Stimulated activated CD4-positive, alpha-beta T cell treated with anti-CD3 and anti-CD28 coated beads, Interleukin-2, amount 100 ng/mL, for 48 hours (primary cell): ENCODE measurements around the gene MVB12B.
A peak's percentile ranks its signal among the peaks of the same experiment; 100 is the strongest.
"Not testable (repeated sequence)": the region's sequence is repeated elsewhere in the genome, so short reads cannot be mapped to it uniquely, and the experiment has no call there.

Experiments used
- DNase-seq, 2 donors: peaks; one replicate each; pipeline ENCODE4 v3.0.0-alpha.2; 2020

Gene MVB12B

DNA sequence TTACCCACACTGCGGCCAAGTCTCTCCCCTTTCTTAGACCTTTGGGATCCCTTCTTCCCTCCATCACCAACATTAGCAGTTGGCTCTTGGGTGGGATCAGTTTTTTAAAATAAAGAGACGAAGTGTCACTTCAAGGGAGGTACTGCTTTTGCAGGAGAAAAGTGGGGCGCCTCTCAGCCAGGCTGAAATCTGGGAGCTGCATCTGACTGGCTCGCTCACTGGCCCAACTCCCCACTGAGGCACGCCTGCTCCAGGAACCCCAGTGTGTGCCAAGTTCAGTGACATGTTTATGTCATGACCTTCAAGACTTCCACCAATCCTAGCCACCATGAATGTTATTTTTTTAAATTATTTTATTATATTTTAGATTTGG is 130.5 kb downstream of the MVB12B start:
- DNase-seq: no peak

DNA sequence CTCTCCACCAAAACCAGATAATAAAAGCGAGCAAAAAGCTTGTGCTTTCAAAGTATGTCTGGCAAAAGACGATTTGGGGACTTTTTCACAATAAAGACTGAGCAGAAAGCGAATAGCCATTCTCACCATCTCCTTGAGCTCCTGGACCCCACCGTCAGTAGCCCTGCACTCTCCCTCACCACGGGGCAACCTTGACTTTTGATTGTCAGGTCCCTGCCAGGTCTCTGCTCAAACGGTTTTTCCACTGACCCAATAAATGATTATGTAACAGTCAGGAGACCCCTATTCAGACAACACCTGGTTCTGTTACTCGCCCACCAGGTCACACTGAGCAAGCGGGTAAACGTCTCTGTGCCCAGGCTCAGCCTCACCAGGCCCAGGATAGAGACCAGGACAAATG is 131.3 kb downstream of the MVB12B start:
- no peak for DNase-seq

GRCh38 chr9:126459126-126459525 is 132.5 kb downstream of the MVB12B start:
- DNase-seq: no peak

DNA sequence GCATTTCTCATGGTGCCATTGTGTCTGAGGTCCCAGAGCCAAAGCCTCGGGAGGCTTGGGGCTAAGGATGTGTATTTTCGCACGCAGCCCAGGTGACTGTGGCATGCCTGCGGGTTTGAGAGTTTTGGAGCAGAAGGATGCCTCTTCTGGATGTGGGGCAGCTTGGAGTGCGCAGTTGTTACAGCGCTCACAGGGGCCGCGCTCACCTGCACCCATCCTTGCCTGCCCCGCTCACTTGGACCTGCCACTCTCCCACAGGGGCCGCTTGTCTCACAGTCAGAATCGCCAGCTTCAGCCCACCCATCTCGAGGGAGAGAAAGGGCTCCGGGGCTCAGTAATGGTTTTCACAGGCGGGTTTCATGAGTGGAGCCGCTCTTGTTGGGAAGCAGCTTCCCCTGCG is 132.9 kb downstream of the MVB12B start:
- DNase-seq: no peak

GRCh38 chr9:126459965-126460843 is 133.6 kb downstream of the MVB12B start:
- DNase-seq: no peak

DNA sequence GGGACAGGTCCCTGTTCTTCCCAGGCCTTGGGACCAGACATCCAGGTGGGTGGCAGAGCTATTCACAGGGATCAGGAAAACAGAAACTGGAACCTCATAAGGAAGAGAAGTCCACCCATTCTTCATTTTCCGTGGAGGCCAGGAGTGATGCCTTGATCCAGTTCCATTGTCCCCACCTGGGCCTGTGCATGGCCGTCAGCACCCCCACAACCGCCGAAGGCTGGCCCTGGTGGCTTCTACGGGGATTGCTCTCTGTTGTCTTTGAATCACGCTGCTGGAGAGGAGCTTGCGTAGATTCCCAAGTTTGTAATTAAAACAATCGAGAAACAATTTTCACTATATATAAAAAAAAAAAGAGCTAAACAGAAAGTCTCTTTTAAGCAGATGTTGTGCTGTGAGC is 134.4 kb downstream of the MVB12B start:
- no peak for DNase-seq

- DNase-seq: no peak
These were observed 135.0 kb downstream of the MVB12B start for GRCh38 chr9:126461608-126462007.

GRCh38 chr9:126462617-126463016 is 136.0 kb downstream of the MVB12B start:
- DNase-seq: no peak

DNA sequence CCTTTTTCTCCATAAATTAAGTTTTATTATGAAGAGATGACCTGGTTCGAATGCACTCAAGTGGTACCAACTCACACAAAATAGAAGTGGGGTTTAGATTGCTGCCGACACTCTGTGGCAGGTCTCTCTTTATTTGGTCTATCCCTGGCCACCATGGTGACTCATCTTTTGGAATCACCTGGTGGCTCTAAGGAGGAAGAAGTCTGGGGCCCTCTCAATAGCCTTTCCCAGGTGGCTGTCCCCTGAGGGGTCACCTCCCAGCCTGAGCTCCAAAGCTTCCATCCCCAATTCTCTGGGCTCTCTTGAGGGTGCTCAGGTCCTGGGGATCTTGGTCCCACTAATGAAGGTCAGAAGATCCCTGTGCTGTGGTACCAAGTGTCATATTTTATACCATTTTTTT is 136.8 kb downstream of the MVB12B start:
- no peak for DNase-seq

- no peak for DNase-seq
These were observed 138.2 kb downstream of the MVB12B start for GRCh38 chr9:126464694-126465441.

DNA sequence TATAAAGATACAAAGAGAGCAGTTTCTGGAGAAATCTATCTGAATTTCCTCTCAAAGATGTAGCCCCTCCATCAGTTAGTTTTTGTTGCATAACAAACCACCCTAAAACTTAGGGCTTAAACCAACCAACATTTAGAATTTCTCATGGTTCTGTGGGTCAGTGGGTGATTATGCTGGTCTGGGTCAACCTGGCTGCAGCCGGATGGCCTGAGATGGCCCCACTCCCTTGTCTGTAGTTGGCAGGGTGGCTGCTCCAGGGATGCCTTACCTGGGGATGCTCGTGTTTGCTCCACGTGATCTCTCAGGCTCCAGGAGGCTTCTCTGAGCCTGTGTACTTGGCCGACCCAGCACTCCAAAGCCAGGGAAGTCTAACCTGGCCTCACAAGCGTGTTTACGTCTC is 139.3 kb downstream of the MVB12B start:
- no peak for DNase-seq

GRCh38 chr9:126468141-126468825 is 141.7 kb downstream of the MVB12B start:
- no peak for DNase-seq

GRCh38 chr9:126470241-126470993 is 143.8 kb downstream of the MVB12B start:
- DNase-seq: no peak

DNA sequence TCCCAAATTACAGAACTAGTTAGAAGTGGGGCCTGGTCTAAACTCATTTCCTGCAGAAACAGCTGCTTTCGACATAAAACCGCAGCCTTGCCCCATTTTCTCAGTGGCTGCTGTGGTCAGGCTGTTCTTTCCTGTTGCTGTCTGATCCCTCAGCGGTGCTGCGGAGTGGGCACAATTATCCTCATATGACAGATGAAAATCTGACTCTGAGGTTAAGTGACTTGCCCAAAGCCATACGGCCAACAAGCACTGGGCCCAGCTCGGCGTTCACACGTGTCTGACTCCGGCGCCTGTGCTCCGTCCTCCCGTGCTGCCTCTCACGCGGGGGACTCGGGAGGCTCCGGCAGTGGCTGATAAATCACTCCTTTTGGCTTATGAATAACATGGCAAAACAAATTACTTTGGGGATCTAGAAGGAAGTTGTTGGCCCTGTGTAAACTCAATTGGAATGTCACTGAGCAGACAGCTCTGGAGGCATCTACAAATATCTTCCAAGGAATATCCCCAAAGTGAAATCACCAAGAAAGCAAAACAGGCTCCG is 144.5 kb downstream of the MVB12B start:
- peak; percentile 60 to 63 for DNase-seq

GRCh38 chr9:126472198-126472947 is 145.7 kb downstream of the MVB12B start:
- no peak for DNase-seq

- DNase-seq: no peak
These were observed 146.3 kb downstream of the MVB12B start for GRCh38 chr9:126472948-126473298.

GRCh38 chr9:126474206-126474765 is 147.7 kb downstream of the MVB12B start:
- no peak for DNase-seq

DNA sequence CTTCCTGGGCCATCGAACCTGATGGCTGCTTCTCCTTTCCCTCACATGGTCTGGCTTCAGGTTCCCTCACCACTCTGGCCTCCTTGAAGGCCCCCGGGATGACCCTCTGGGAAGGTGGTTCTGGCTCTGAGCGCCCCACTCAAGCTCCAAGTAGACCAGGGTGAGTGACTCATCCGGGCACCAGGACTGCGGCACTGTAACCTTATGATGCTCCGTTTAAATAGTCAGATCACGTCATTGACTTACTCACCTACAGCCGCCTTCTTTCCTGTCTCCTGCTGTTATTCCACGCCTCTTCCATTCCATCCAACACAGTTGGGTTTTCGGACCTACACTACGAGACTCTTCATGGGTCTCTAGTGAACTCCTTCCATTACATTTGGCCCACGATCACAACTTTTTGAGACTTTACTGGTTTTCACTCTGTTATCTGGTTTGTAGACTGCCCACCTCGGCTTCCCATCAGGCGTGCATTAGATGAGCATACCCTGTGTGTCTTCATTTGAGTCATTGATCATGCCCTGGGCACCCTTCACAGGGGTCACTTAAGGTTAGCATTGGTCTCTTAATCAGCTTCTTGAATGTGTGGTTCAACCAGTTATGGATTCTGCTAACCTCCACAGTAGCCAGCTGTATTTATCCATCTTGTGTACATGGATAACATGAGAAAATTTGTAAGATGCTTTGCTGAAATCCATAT is 148.3 kb downstream of the MVB12B start:
- DNase-seq: no peak

GRCh38 chr9:126475933-126476555 is 149.4 kb downstream of the MVB12B start:
- DNase-seq: no peak

DNA sequence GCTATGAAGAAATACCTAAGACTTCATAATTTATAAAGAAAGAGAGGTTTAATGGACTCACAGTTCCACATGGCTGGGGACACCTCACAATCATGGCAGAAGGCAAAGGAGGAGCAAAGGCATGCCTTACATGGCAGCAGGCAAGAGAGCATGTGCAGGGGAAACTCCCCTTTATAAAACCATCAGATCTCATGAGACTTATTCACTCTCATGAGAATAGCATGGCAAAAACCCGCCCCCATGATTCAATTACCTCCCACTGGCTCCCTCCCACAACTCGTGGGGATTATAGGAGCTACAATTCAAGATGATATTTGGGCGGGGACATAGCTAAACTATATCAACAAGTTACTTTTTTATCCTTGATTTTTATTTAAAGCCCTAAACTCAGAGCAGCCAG is 150.8 kb downstream of the MVB12B start:
- DNase-seq: not testable (repeated sequence)
